ENCODE data around the gene SPI1.

DNA sequence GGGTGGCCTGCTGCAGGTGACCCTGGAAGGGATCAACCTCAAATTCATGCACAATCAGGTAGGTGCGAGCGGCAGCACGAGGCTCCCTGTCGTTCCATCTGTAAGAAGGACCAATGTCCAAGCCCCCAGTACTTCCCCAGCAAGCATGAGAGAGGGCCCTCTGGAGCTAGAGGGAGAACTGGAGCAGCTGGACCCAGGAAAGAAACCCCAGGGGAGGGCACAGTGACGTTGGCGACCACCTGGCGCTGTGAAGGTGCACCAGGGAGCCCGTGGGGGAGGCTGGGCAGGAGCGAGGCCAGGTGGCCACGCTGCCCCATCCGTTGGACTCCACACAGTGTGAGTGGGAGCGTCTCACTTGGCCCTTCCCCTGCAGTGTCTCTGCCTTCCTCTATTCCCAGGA is 53.8 kb downstream of the SPI1 start:
- TF ChIP-seq, protein P1, sequence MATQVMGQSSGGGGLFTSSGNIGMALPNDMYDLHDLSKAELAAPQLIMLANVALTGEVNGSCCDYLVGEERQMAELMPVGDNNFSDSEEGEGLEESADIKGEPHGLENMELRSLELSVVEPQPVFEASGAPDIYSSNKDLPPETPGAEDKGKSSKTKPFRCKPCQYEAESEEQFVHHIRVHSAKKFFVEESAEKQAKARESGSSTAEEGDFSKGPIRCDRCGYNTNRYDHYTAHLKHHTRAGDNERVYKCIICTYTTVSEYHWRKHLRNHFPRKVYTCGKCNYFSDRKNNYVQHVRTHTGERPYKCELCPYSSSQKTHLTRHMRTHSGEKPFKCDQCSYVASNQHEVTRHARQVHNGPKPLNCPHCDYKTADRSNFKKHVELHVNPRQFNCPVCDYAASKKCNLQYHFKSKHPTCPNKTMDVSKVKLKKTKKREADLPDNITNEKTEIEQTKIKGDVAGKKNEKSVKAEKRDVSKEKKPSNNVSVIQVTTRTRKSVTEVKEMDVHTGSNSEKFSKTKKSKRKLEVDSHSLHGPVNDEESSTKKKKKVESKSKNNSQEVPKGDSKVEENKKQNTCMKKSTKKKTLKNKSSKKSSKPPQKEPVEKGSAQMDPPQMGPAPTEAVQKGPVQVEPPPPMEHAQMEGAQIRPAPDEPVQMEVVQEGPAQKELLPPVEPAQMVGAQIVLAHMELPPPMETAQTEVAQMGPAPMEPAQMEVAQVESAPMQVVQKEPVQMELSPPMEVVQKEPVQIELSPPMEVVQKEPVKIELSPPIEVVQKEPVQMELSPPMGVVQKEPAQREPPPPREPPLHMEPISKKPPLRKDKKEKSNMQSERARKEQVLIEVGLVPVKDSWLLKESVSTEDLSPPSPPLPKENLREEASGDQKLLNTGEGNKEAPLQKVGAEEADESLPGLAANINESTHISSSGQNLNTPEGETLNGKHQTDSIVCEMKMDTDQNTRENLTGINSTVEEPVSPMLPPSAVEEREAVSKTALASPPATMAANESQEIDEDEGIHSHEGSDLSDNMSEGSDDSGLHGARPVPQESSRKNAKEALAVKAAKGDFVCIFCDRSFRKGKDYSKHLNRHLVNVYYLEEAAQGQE (IDR thresholded peaks at IDR 0.05), result no peak
- TF ChIP-seq TP53 (CRISPR knock-in tag; IDR thresholded peaks at IDR 0.05), result no peak
- TF ChIP-seq, protein P2, sequence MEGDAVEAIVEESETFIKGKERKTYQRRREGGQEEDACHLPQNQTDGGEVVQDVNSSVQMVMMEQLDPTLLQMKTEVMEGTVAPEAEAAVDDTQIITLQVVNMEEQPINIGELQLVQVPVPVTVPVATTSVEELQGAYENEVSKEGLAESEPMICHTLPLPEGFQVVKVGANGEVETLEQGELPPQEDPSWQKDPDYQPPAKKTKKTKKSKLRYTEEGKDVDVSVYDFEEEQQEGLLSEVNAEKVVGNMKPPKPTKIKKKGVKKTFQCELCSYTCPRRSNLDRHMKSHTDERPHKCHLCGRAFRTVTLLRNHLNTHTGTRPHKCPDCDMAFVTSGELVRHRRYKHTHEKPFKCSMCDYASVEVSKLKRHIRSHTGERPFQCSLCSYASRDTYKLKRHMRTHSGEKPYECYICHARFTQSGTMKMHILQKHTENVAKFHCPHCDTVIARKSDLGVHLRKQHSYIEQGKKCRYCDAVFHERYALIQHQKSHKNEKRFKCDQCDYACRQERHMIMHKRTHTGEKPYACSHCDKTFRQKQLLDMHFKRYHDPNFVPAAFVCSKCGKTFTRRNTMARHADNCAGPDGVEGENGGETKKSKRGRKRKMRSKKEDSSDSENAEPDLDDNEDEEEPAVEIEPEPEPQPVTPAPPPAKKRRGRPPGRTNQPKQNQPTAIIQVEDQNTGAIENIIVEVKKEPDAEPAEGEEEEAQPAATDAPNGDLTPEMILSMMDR (IDR thresholded peaks at IDR 0.05), result no peak
- TF ChIP-seq ZFP36 (IDR thresholded peaks at IDR 0.05; ENCODE audit: borderline replicate concordance, partially characterized antibody), result no peak
- TF ChIP-seq CEBPB (IDR thresholded peaks at IDR 0.05), result no peak
- no peak for TF ChIP-seq RNF2 (IDR thresholded peaks at IDR 0.05; ENCODE audit: borderline replicate concordance, low read depth)
- TF ChIP-seq POLR2A (IDR thresholded peaks at IDR 0.05; ENCODE audit: low read length), result no peak
- no peak for TF ChIP-seq RCOR1 (IDR thresholded peaks at IDR 0.05; ENCODE audit: low read depth, low read length)
- TF ChIP-seq, protein P3, sequence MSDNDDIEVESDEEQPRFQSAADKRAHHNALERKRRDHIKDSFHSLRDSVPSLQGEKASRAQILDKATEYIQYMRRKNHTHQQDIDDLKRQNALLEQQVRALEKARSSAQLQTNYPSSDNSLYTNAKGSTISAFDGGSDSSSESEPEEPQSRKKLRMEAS (IDR thresholded peaks at IDR 0.05), result no peak
- TF ChIP-seq CHD2 (IDR thresholded peaks at IDR 0.05; ENCODE audit: low read length, partially characterized antibody), result no peak

Data from A549 (cell line).